LNCAP (cell line): ENCODE data around the gene CAMK4.
A peak's percentile ranks its signal among the peaks of the same experiment; 100 is the strongest.

Source experiments
- TF ChIP-seq, protein P1 (sequence below): fragments of 450-650 bp; IDR thresholded peaks from 2 replicates; pipeline ENCODE4 v1.5.1; 2017; ENCODE audit warnings: mild to moderate bottlenecking

Gene CAMK4

DNA sequence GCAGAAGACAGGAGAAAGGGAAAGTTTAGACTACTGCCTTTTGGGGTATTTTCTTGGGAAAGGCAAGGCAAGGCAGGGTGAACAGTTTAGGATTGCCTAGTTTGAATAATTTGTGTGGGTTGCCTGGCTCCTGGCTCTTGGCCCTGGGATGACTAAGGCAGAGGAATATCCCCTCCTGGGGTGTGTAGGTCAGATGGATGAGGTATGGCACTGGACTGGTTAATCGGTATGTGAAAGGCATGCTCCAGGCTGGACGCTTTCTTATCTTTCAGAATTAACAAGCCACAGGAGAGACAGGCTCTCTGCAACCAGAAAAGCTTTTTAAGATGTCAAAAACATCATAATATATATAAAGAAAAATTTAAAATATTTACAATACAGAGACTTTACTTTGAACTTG, 229.6 kb downstream of the CAMK4 start:
- TF ChIP-seq, protein P1, sequence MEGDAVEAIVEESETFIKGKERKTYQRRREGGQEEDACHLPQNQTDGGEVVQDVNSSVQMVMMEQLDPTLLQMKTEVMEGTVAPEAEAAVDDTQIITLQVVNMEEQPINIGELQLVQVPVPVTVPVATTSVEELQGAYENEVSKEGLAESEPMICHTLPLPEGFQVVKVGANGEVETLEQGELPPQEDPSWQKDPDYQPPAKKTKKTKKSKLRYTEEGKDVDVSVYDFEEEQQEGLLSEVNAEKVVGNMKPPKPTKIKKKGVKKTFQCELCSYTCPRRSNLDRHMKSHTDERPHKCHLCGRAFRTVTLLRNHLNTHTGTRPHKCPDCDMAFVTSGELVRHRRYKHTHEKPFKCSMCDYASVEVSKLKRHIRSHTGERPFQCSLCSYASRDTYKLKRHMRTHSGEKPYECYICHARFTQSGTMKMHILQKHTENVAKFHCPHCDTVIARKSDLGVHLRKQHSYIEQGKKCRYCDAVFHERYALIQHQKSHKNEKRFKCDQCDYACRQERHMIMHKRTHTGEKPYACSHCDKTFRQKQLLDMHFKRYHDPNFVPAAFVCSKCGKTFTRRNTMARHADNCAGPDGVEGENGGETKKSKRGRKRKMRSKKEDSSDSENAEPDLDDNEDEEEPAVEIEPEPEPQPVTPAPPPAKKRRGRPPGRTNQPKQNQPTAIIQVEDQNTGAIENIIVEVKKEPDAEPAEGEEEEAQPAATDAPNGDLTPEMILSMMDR, result no peak

DNA sequence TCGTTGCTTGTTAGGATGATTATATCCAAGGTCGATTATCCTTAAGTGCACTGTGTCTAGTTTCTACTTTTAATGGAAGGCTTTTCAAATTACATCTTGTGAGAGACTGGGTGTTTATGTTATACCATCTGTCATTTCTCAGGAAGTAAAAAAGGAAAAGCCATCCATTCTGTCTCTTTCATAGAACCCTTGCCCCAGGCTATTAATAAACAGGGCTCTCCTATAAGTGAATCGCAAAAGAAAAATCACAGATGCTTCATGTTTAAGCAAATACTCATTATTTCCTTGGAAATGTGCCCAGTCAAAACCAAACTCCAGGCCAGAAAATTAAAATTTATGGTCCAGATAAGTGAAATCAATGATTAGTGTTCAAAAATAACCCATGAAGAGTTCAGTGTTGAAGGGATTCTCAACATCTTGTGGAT, 230.0 kb downstream of the CAMK4 start:
- TF ChIP-seq, protein P1, result no peak

DNA sequence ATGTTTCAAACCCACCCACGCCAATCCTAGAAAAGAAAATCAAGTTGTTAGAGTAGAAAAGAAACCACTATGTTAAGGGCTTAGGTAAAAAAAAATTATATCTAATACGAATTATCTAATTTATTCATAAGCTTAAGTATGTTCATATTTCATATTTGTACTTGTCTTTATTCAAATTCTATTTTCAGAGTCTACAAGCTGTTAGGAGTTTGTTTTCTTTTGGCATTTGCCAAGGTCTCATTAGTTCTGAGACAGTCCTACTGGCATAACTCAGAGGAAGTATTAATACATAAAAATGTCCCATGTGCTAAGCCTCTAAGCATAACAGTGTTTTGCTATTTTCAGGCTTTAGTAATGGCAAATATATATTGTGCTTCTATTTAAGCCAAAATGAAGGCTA, 230.6 kb downstream of the CAMK4 start:
- TF ChIP-seq, protein P1, result no peak

DNA sequence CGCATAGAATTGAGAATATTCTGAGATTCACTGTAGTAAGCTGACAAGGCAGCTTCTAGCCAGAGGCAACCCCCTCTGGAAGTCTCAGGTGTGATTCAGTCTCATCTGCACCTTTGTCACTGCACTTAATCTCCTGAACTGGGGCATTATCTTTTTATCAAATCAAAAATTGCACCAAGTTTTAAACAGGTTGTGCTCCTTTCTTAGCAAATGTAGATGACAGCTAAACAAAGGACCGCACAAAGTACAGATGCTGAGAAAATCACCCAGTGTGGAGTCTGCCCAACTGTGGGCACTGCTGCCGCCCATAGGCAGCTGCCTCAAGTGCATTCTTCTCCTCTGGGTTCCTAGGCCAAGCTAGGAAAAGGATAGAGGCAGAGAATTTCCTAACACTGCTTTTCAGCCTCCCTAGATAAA, 237.1 kb downstream of the CAMK4 start:
- TF ChIP-seq, protein P1, result peak; percentile 20; the same call in 1 of the 2 replicates

DNA sequence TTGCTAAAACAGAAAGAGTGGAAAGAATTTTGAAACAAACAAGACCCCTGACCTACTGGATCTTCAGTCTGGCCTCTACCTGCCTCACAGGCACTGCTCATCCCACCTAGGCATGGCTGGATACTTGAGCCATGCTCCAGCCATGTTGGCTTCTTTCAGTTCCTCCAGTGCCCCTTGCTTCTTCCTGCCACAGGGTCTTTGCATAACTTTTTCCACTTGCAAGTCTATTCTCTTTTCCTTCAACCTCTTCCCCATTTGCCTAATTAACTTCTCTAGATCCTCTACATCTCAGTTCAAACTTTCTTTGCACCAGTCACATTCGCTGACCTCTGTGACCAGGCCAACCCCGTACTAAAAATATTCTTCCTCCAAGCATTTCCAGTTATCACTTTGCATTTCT, 237.8 kb downstream of the CAMK4 start:
- TF ChIP-seq, protein P1, result no peak

DNA sequence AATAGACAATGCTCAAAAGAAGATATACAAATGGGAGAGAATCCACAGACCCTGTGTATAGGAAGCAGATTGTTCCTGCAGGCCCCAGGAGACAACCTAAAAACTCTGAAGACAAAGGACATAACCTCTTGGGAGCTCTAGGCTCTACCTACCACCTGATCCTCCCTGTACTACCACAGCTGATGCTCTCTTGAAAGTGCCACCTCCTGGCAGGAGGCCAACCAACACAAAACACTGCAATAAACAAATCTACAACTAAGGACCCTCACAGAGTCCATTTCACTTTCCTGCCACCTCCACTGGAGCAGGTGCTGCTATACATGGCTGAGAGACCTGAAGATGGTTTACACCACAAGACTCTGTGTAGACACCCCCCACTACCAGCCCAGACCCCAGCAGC, 239.1 kb downstream of the CAMK4 start:
- TF ChIP-seq, protein P1, result no peak

DNA sequence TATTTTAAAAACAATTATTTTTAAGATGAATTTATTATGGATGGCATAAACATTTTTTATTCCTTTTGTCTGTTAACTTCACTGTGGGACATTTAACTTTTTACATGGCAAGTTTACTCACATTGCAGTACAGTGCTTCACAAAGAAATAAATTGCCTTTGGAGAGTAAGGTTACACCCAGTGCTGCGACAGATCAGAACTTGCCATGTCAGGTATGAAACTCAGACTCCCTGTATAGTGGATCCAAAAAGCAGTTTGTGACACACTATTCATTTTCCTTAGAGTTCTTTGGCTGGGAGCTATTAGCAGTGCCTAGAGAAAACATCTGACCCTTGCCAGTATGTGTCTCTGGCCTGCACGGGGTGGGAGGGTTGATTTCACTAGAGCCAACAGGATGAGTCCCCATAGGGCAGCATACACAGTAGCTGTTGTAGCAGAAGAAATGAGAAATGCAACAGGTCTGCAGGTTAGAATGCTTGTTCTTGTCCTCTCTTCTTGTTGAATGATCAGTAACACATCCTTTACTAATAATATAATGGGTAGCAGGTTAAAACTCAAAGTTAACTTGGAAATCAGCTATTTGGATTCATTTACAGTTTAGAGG, 245.2 kb downstream of the CAMK4 start:
- TF ChIP-seq, protein P1, result no peak

DNA sequence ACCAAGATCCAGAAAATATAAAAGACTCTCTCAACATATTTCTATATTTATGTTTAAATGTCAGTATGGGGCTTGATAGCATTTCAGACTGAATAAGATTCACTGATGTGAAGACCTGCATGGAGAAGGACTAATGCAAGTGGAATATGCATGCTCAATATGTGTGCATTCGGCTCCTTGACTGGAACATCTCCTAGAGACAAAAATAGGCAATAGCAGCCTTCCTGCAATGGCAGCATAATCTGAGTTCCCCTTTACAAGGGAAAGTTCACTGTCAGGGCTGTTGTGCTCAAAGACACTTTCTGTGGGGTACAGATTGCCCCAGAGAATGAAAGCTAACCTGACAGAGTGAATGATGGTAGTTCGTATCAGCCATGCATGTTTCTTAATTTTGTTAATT, 245.7 kb downstream of the CAMK4 start:
- TF ChIP-seq, protein P1, result no peak
